Sciatic nerve (tissue), 2 donors: ENCODE results near the gene TMEM238. TPM values are rescaled to one million over a fixed set of nuclear protein-coding genes. Genes with fewer than 3 reads are reported as not detected.
"Not testable (repeated sequence)": the region's sequence is repeated elsewhere in the genome, so short reads cannot be mapped to it uniquely, and the experiment has no call there.

Experiments used
- ATAC-seq: fragments of 200-7000 bp; cut with Tn5 transposase; one replicate; pipeline ENCODE4 v1.9.1; 2020; ENCODE audit warnings: mild to moderate bottlenecking, moderate library complexity
- DNase-seq: peaks from one replicate; pipeline ENCODE4 v3.0.0-alpha.2; 2020; ENCODE audit warnings: low spot score
- intact Hi-C: fragments of 100-400 bp; cut with DNase I; formaldehyde crosslinking; loops from one replicate; pipeline ENCODE4 v1.14.2; 2022
- total RNA-seq: library from RNA; stranded (reverse); fragmentation: NEBNext Ultra II Directional; extraction: Animal tissue kit (Norgen Biotek cat#: 25700); gene quantifications from one replicate; pipeline ENCODE4 v1.2.1, GENCODE V29; 2021
- donor health status: DM: no; HTN: no; CAD: no.
- donor health status: DM: no; HTN: no; CAD: no.

TMEM238 gene
- 2.9 TPM for total RNA-seq

GRCh38 chr19:55384131-55384919 lies at the start of gene TMEM238:
TSS of gene TMEM238 (minus strand) at chr19:55384292. CDS start at chr19:55384259, 33 bp downstream.
- DNase-seq: peak; percentile 70
- ATAC-seq: peak; percentile 0
- intact Hi-C loops: loop anchor here (5.0 kb wide), 1 partner anchor 82 kb away; no protein-coding TSS in a partner anchor

GRCh38 chr19:55433292-55433691 lies 49.2 kb upstream of the TMEM238 start:
- DNase-seq (no peak), ATAC-seq (no peak)
- intact Hi-C loops: no loop called here

- intact Hi-C loops: no loop called here
- ATAC-seq (no peak), DNase-seq (no peak)
These were observed 48.3 kb upstream of the TMEM238 start for GRCh38 chr19:55432241-55432959.

- ATAC-seq (no peak), DNase-seq (no peak)
- intact Hi-C loops: no loop called here
These were observed 47.1 kb upstream of the TMEM238 start for GRCh38 chr19:55431183-55431582.

- ATAC-seq (peak; percentile 81), DNase-seq (no peak)
- intact Hi-C loops: no loop called here
These were observed 42.0 kb upstream of the TMEM238 start for GRCh38 chr19:55426042-55426441.

GRCh38 chr19:55424518-55424917 lies 40.4 kb upstream of the TMEM238 start:
- no peak for DNase-seq
- no peak for ATAC-seq
- intact Hi-C loops: no loop called here

GRCh38 chr19:55423225-55424005 lies 39.3 kb upstream of the TMEM238 start:
- DNase-seq (no peak), ATAC-seq (no peak)
- intact Hi-C loops: no loop called here

GRCh38 chr19:55421281-55421680 lies 37.2 kb upstream of the TMEM238 start:
- intact Hi-C loops, ATAC-seq: not testable (repeated sequence)

GRCh38 chr19:55419624-55420236 lies 35.6 kb upstream of the TMEM238 start:
- ATAC-seq (no peak), DNase-seq (no peak)
- intact Hi-C loops: no loop called here

More at GRCh38 chr19:55421281-55421680, 37.2 kb upstream of the TMEM238 start:
- not testable (repeated sequence) for DNase-seq

GRCh38 chr19:55419103-55419502 lies 35.0 kb upstream of the TMEM238 start:
- DNase-seq: no peak
- ATAC-seq: no peak
- intact Hi-C loops: no loop called here

- intact Hi-C loops: no loop called here
- no peak for DNase-seq
These were observed 34.1 kb upstream of the TMEM238 start for GRCh38 chr19:55418185-55418584.

GRCh38 chr19:55410168-55410567 lies 26.1 kb upstream of the TMEM238 start:
- ATAC-seq: no peak
- intact Hi-C loops: no loop called here
- no peak for DNase-seq

More at GRCh38 chr19:55418185-55418584, 34.1 kb upstream of the TMEM238 start:
- peak; percentile 88 for ATAC-seq

GRCh38 chr19:55409179-55409578 lies 25.1 kb upstream of the TMEM238 start:
- ATAC-seq, intact Hi-C loops, DNase-seq: not testable (repeated sequence)

- intact Hi-C loops: no loop called here
These were observed 24.4 kb upstream of the TMEM238 start for GRCh38 chr19:55408533-55408872.

GRCh38 chr19:55407800-55408532 lies 23.9 kb upstream of the TMEM238 start:
- DNase-seq: peak; percentile 98
- intact Hi-C loops: no loop called here
- peak; percentile 99 for ATAC-seq

More at GRCh38 chr19:55408533-55408872, 24.4 kb upstream of the TMEM238 start:
- DNase-seq (no peak), ATAC-seq (no peak)

- intact Hi-C loops, ATAC-seq, DNase-seq: not testable (repeated sequence)
These were observed 23.4 kb upstream of the TMEM238 start, which contains the start of gene UBE2S for GRCh38 chr19:55407550-55407799. TSS of gene UBE2S (minus strand) at chr19:55407788. CDS start at chr19:55407589, 199 bp downstream.

- DNase-seq (peak; percentile 70), ATAC-seq (no peak)
- intact Hi-C loops: no loop called here
These were observed 22.9 kb upstream of the TMEM238 start for GRCh38 chr19:55406826-55407549.
